ENCODE measurements around the gene TBR1.

DNA sequence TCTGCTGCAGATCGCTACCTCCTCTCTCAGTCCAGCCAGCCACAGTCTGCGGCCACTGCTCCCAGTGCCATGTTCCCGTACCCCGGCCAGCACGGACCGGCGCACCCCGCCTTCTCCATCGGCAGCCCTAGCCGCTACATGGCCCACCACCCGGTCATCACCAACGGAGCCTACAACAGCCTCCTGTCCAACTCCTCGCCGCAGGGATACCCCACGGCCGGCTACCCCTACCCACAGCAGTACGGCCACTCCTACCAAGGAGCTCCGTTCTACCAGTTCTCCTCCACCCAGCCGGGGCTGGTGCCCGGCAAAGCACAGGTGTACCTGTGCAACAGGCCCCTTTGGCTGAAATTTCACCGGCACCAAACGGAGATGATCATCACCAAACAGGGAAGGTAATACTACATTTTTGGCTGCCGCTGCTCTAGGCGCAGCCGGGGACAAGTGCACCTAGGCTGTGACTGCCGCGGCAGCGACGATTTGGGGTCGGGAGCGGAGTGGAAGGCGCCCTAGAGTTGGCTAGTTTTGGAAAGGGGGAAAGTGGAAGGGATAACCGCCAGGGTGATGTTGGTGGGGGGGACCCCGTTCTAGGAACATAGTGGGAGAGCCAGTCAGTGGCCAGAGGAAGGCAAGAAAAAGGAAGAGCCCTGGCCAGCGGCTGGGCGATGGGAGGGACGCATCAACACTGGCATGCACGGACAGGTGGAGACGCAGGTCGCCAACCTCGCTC is 776 bp downstream of the TBR1 start:
- TF ChIP-seq YY1 (IDR thresholded peaks at IDR 0.05; ENCODE audit: low read depth, low read length) (no peak), ZZZ3 (IDR thresholded peaks at IDR 0.05; ENCODE audit: control insufficient read depth, insufficient read length, low read depth) (no peak), TCF12 (IDR thresholded peaks at IDR 0.05; ENCODE audit: low read depth, low read length) (no peak), TCF3 (IDR thresholded peaks at IDR 0.05; ENCODE audit: borderline replicate concordance, insufficient read depth, low read depth, low read length) (no peak), NFIC (IDR thresholded peaks at IDR 0.05; ENCODE audit: low read depth, low read length) (no peak), FOS (IDR thresholded peaks at IDR 0.05; ENCODE audit: borderline replicate concordance, extremely low read depth, insufficient read length) (no peak)
- TF ChIP-seq, protein P1, sequence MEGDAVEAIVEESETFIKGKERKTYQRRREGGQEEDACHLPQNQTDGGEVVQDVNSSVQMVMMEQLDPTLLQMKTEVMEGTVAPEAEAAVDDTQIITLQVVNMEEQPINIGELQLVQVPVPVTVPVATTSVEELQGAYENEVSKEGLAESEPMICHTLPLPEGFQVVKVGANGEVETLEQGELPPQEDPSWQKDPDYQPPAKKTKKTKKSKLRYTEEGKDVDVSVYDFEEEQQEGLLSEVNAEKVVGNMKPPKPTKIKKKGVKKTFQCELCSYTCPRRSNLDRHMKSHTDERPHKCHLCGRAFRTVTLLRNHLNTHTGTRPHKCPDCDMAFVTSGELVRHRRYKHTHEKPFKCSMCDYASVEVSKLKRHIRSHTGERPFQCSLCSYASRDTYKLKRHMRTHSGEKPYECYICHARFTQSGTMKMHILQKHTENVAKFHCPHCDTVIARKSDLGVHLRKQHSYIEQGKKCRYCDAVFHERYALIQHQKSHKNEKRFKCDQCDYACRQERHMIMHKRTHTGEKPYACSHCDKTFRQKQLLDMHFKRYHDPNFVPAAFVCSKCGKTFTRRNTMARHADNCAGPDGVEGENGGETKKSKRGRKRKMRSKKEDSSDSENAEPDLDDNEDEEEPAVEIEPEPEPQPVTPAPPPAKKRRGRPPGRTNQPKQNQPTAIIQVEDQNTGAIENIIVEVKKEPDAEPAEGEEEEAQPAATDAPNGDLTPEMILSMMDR (IDR thresholded peaks at IDR 0.05 in 2 of 3, conservative IDR thresholded peaks at IDR 0.05 in 1 of 3; ENCODE audit: control insufficient read depth in 2 of 3, extremely low read depth in 1 of 3, insufficient read depth in 1 of 3, low read depth in 3 of 3, low read length in 3 of 3): no peak

Data from GM12878 (cell line).